SHP77 (cell line): ENCODE data around the gene STON1.
"Not testable (repeated sequence)": the region's sequence is repeated elsewhere in the genome, so short reads cannot be mapped to it uniquely, and the experiment has no call there.

ENCODE experiments used
- DNase-seq, 2 experiments: peaks; one replicate each; lab custom pipeline; 2025; lab: John Stamatoyannopoulos, UW

STON1 gene

DNA sequence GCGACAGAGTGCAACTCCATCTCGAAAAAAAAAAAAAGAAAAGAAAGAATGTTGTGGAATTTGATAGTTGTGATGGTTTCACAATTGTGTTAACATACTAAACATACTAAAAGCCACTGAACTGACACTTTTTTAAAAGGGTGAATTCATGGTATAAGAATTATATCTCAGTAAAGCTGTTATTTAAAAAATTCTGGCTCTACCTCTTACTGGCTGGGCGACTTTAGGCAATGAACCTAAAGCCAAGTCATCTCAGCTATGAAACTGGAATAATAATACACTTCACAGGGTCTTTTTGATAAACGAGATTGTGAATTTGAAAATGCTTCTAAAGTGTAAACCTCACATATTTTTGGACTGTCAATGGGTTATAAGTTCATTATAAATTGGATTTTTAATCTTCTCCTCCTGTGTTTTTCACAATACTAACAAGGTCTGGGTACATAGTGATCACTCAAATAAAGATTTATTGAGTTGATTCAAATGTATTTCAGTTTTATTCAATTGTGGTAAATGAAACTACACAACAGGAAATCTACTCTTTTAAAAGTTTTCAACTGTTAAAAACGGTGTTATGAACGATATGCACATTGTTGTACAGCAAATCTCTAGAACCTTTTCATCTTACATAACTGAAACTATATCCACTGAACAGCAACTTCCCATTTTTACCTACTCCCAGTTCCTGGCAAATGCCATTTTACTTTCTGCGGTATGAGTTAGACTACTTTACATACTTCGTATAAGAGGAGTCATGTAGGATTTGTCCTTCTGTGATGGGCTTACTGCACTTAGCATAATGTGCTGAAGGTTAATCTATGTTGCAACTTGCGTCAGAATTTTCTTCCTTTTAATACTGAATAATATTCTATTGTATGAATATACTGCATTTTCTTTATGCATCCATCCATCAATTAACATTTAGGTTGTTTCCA lies 44.7 kb downstream of the STON1 start:
- no peak for DNase-seq

- DNase-seq = no peak
These were observed 48.4 kb downstream of the STON1 start for GRCh38 chr2:48578313-48578712.

- no peak for DNase-seq
These were observed 54.0 kb downstream of the STON1 start for GRCh38 chr2:48583961-48584360.

DNA sequence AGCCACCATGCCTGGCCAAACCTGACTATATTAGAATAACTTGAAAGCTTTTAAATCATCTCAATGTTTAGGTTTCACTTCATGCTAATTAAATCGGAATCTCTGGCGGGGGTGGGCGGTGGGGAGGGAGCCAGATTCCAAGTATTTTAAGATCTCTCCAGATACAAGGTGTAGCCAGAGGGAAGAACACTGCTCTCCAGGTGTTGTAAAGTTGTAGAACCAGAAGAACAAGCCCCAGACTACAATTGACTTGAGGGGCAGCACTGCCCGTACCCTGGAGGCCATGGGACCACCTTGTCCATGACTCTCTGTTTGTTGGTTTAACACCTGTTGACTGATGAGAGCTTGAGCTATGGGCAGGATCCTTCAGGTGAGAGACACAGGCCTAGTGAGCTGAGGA lies 54.6 kb downstream of the STON1 start:
- DNase-seq = no peak

- no peak for DNase-seq
These were observed 56.5 kb downstream of the STON1 start for GRCh38 chr2:48586433-48586832.

DNA sequence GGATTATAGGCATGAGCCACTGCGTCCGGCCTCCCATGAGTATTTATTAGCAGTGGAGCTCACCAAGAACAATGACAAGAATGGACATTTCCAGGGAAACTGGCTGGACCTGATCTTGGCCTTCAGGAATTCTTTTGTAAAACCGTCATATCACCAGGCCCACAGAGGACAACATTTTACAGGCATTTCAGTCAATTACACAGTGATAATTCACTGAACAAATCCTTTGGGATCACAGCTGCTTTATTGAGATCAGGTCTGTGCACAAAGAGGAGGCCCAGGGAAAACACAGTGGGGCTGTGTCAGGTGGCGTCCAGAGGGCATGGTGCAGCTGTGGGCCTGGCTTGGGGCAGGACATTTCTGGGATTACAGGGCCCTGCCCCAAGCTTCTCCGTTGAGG lies 57.6 kb downstream of the STON1 start:
- DNase-seq = no peak

GRCh38 chr2:48587961-48588360 lies 58.0 kb downstream of the STON1 start:
- DNase-seq = no peak

GRCh38 chr2:48588745-48589144 lies 58.8 kb downstream of the STON1 start:
- no peak for DNase-seq

- DNase-seq = peak; percentile 12 to 18
These were observed 59.3 kb downstream of the STON1 start for GRCh38 chr2:48589170-48589767.

DNA sequence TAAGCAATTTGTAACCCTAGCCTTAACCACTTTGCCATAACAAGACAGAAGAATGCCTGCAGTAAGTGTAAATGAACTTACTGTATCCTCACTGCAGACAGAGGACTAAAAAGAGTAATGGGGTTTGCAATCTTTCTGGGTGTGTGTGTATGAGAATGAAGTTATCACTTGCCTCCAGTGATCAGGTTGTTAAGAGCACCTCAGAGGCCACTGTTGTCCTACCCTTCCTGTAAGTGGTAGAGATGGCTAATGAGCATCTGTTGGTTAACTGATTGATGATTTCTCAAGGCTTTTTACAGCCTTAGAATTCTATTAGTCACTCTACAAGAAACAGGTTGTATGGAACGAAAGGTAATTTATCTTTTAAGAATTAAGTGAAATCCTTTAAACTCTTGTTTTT lies 60.1 kb downstream of the STON1 start:
- no peak for DNase-seq

GRCh38 chr2:48592067-48592466 lies 62.1 kb downstream of the STON1 start:
- DNase-seq = no peak

- DNase-seq = not testable (repeated sequence)
These were observed 66.8 kb downstream of the STON1 start for GRCh38 chr2:48596751-48597150.

DNA sequence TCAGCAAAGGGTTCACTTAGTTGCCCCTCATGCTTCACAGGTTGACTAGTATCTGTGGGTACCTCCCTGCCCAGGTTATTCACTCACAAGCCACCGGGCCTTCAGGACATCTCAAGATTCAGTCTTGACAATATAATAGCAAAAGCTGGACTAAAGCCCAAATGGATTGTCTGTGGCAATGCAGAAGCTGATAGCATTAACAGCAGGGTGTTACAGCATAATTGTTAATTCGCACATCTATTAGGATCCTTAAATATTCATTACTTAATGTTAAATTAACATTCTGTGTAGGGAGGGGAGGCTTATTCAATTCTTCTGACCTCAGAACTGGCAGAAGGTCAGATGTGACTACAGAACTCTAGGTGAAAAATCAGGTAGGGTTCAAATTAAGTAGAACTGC lies 67.5 kb downstream of the STON1 start:
- no peak for DNase-seq

DNA sequence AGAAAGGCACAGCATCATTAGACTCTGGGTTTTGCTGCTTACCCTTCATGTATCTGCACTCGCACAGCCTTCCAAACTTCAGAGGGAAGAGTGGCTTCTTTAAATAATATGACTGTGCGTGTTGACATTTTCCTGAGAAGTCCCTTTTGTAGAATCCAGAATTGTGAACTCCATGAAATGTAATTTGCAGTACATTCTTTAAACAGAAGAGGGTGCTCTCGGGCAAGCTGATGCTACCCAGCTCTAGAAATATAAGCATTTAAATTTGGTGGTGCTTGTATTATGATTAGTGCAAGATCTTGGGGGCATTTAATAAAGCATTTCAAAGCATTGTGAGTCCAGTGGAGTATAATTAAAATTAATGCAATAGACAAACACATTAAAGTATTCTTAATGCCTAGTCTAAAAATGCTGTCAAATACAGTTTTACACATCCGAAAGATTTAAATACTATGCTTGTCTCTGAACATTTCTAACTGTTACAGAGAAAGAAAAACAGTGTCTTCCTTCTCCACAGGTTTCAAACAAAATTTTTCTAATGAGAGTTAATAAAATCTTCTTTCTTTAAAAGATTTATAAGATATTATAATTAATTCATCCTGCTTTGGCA lies 70.4 kb downstream of the STON1 start:
- peak in 1 of 2 experiments; percentile 8 for DNase-seq

- no peak for DNase-seq
These were observed 71.0 kb downstream of the STON1 start for GRCh38 chr2:48600917-48601316.

- peak; percentile 21 to 28 for DNase-seq
These were observed 71.4 kb downstream of the STON1 start for GRCh38 chr2:48601349-48601748.

DNA sequence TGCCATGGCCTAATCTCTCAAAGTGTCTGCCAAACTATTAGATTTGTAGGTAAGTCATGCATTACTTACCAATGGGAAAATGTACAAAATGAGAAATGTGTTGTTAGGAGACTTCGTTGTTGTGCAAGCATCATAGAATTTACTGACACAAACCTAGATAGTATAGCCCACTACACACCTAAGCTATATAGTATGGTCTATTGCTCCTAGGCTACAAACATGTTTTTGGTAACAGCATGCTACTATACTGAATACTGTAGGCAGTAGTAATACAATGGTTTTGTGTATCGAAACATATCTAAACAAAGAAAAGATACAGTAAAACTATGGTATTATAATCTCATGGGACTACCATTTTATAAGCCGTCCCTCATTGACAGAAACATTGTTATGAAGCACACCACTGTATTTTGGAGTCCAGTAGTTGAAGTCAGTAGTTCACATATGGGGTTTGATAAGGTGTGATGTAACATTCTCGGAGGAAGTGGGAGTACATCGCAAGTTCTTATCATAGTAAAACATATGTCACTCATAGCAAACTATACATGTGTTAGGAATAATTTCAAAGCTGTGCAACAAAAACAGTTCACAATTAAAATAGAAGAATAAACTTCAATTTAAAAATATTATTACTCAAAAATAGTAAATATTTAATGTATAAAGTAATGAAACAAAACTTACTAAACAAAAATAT lies 75.7 kb downstream of the STON1 start:
- DNase-seq = no peak

DNA sequence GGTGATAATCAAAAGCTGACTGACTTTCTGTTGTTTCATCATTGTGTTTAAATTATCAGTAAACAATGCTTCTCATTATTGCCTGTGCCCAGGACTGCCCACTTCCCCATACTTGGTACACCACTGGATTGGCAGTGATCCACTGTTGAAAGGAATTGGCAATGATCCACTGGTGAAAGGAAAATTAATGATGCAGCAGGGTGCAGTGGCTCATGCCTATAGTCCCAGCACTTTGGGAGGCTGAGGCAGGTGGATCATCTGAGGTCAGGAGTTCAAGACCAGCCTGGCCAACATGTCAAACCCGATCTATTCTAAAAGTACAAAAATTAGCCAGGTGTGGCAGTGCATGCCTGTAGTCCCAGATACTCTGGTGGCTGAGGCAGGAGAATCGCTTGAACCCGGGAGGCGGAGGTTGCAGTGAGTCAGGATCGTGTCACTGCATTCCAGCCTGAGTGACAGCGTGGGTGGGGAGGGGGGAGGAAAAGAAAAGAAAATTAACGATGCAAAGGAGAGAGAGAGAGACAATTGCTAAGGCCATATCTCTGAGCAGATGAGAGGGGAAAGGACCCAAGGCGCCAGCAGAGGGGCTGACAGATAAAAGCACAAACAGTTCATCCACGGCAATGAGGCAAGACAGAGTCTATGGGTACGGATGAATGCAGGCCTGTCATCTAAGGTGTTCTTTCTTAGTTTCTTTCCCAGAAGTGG lies 77.5 kb downstream of the STON1 start:
- DNase-seq = no peak

- DNase-seq = no peak
These were observed 83.3 kb downstream of the STON1 start for GRCh38 chr2:48613211-48613610.

DNA sequence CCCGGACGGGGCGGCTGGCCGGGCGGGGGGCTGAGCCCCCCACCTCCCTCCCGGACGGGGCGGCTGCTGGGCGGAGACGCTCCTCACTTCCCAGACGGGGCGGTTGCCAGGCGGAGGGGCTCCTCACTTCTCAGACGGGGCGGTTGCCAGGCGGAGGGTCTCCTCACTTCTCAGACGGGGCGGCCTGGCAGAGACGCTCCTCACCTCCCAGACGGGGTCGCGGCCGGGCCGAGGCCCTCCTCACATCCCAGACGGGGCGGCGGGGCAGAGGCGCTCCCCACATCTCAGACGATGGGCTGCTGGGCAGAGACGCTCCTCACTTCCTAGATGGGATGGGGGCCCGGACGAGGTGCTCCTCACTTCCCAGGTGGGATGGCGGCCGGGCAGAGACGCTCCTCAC lies 84.6 kb downstream of the STON1 start:
- not testable (repeated sequence) for DNase-seq

GRCh38 chr2:48617618-48618017 lies 87.7 kb downstream of the STON1 start, which contains the start of gene GTF2A1L:
Gene GTF2A1L (plus strand): TSS chr2:48617856. CDS start chr2:48617875, 19 bp downstream.
- DNase-seq = no peak

DNA sequence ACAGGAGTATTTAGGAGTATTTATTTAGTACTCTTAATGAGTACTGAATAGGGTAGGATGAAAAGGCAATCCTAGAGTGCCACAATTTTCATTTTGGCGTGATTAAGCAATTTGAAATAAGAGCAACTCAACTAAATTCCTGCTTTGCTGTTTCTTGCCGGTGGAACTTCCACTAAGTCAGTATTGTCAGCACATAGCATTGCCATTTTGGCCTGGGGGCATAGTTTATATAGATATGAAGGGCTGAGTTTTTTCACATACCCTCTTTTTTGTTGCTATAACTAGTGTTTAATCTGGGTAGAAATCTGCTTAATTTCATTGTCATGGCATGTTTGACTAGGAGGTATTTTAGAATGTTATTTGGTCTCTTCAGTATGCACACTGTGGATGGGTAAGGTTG lies 89.6 kb downstream of the STON1 start:
- DNase-seq = no peak
